ENCODE measurements around the gene TUBG2.
A peak's percentile ranks its signal among the peaks of the same experiment; 100 is the strongest.

The TUBG2 gene

DNA sequence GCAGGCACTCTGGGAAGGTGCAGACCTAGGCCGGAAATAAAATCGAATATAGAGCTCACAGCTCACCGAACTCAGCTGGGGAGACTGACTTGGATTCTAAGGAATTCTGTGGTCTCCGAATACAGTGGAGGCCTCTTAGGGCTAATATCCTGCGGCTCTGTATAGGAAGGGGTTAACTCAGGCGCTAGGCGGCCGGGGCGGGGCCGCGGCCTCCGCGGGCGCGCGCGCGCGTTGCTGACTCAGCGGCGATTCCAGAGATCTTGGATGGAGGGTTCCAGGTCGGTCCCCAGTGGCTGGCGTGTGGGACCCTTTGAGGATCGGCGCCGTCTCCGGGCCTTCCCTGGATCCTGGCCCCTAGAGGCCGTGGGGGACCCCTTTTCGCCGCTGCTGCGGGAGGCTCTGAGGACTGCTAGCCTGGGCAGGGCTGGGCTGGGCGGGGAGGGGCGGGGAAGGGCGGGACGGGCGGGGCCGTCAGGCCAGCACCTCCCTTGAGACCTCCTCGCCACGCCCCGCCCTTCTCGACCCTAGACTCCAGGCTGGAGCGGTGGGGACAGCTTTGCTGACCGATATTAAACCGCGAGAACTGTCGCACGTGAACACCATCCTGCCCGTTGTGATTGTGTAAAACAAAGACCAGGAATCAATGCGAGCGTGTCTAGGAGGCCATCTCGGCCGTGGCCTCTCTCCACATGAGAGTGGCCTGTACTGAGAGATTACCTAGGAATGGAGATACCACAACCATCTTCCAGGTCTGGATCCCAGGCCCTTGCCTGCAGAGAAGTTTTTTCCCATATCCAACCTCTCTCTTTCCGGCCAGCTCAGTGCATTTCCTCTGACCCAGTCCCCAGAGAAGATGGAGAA is 19.1 kb downstream of the TUBG2 start:
- DNase-seq, result peak; percentile 87

DNA sequence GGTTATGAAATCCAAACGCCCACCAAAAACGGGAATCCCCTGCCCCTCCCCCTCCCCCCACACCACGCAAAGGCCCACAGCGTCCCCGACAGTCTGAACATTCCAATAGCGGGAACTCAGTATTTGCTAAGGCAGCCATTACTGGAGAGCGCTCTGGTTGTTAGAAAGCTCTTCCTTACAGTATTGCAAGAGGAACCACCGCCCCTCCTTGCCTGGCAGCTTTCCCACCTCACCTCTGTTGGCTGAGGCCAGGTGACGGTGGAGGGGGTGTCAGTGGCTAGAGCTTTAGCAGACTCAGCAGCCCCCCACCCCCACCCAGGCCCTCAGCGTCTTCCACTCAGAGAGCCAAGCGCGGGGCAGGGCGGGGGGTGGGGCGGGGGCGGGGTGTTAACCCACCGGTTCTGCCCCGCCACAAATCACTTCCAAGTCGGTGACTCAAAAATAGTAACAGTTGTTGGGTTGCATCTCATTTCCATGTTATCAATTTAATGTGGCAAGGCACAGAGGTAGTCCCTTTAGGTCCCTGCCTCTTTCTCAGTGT is 19.9 kb downstream of the TUBG2 start:
- peak; percentile 45 for DNase-seq

- peak; percentile 67 for DNase-seq
Observed at GRCh38 chr17:42679492-42680330, 20.6 kb downstream of the TUBG2 start.

- DNase-seq, result peak; percentile 18
Observed at GRCh38 chr17:42680331-42680808, 21.3 kb downstream of the TUBG2 start.

- peak; percentile 25 for DNase-seq
Observed at GRCh38 chr17:42681976-42682721, 23.1 kb downstream of the TUBG2 start, which contains the start of gene CNTNAP1. Gene CNTNAP1 (plus strand): TSS chr17:42682531. CDS start chr17:42682830, 299 bp downstream.

DNA sequence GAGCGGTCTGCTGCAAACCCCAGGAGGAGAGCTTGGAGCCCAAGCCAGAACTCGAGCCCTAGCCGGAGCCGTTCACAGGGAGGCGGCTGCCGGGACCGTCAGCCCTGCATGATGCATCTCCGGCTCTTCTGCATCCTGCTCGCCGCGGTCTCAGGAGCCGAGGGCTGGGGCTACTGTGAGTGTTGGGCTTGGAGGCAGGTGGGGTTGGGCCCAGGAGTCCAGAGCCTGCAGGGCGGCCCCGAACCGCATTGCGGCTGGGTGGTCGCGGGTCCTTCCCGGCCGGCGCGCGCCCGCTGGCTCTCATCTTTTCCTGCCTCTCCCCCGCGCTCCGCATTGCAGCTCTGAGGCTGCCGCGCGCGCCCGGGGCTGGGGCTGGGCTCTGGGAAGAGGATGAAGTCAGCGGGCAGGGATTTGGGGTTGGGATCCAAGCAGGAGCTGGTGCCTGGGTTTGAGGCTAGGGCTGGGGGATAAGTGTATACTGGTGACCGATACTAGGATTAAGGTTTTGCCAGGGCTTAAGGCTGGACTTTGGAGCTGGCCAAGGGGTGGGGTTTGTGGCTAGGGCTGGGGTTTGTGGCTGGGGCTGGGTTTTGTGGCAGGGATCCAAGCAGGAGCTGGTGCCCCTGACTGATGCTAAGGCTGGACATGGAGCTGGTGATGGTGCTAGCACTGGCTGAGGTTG is 23.8 kb downstream of the TUBG2 start:
- DNase-seq, result peak; percentile 25

DNA sequence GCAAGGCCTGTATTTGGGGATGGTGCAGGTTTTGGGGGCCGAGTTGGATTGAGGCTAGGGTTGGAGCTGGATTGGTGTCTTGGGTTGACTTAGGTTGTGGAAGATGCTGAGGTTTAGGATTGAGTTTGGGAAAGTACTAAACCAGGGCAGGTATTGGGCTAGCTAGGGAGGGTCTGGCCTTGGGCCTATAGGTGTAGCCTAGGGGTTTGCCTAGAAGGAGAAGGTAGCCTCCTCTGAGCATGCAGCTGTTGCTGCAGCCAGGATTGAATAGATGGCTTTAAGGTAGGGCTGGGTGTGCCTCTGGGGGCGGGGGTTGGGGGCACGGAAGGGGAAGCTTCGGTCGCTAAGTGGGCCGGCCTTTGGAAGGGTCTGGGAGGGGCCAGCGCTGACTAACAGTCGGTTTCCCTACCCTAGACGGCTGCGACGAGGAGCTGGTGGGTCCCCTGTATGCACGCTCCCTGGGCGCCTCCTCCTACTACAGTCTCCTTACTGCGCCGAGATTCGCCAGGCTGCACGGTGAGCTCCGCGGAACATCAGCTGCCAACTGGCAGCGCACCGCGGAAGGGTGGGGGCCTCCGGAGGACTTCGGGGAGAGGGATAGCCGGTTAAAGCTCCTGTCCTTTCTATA is 24.4 kb downstream of the TUBG2 start:
- no peak for DNase-seq

GRCh38 chr17:42684929-42685556 is 26.0 kb downstream of the TUBG2 start:
- no peak for DNase-seq

- no peak for DNase-seq
Observed at GRCh38 chr17:42685831-42686230, 26.7 kb downstream of the TUBG2 start.

GRCh38 chr17:42686520-42687128 is 27.5 kb downstream of the TUBG2 start:
- no peak for DNase-seq

- no peak for DNase-seq
Observed at GRCh38 chr17:42687707-42688320, 28.7 kb downstream of the TUBG2 start.

- DNase-seq, result no peak
Observed at GRCh38 chr17:42690596-42690995, 31.5 kb downstream of the TUBG2 start.

DNA sequence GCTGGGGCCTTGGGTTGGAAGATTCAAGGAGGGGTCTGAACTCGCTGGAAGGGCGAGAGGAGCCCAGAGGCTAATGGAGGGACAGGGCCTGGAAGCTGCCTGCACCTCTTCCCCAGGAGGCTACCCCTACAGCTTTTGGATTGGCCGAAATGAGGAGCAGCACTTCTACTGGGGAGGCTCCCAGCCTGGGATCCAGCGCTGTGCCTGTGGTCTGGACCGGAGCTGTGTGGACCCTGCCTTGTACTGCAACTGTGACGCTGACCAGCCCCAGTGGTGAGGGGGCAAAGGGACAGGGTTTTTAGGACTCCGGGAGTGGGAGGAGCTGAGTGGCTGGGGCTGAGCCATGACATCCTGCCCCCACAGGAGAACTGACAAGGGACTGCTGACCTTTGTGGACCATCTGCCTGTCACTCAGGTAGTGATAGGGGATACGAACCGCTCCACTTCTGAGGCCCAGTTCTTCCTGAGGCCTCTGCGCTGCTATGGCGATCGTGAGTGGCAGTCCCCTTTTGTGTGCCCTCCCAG is 32.0 kb downstream of the TUBG2 start:
- DNase-seq, result no peak

GRCh38 chr17:42692489-42692888 is 33.4 kb downstream of the TUBG2 start:
- DNase-seq, result no peak

- DNase-seq, result no peak
Observed at GRCh38 chr17:42694524-42694923, 35.4 kb downstream of the TUBG2 start.

DNA sequence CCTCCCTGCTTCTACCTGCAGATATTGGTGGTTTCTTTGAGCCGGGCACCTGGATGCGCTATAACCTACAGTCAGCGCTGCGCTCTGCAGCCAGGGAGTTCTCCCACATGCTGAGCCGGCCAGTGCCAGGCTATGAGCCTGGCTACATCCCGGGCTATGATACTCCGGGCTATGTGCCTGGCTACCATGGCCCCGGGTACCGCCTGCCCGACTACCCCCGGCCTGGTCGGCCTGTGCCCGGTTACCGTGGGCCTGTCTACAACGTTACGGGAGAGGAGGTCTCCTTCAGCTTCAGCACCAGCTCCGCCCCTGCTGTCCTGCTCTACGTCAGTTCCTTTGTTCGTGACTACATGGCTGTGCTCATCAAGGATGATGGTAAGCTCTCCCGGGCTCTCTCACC is 36.4 kb downstream of the TUBG2 start:
- no peak for DNase-seq

GRCh38 chr17:42697108-42697811 is 38.2 kb downstream of the TUBG2 start:
- no peak for DNase-seq

- no peak for DNase-seq
Observed at GRCh38 chr17:42698736-42699414, 39.8 kb downstream of the TUBG2 start.

- no peak for DNase-seq
Observed at GRCh38 chr17:42699415-42699740, 40.3 kb downstream of the TUBG2 start.

Data from SHP77 treated with DMSO at 0.1 percent for 48 hours (cell line).